Measurements from ENCODE around the gene KLHL15.
"Not testable (repeated sequence)": the region's sequence is repeated elsewhere in the genome, so short reads cannot be mapped to it uniquely, and the experiment has no call there.

KLHL15 gene

GRCh38 chrX:24027086-24027485 is at the start of gene KLHL15:
Gene KLHL15 (minus strand): TSS chrX:24027186. CDS start chrX:24006693, 20,493 bp downstream.
- no peak for DNase-seq

- DNase-seq, result no peak
Observed at GRCh38 chrX:24069877-24070276, 42.9 kb upstream of the KLHL15 start.

DNA sequence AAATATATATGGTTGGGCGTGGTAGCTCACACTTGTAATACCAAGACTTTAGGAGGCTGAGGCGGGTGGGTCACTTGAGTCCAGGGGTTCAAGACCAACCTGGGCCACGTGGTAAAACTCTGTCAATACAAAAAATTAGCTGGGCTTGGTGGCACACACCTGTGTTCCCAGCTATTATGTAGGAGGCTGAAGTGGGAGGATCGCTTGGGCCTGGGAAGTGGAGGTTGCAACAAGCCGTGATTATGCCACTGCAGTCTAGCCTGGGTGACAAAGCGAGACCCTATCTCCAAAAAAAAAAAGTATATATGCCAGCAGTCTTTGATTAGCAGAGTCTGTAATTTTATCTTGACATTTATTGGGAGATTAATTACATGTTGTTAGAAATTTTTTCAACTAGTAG is 36.5 kb upstream of the KLHL15 start:
- no peak for DNase-seq

DNA sequence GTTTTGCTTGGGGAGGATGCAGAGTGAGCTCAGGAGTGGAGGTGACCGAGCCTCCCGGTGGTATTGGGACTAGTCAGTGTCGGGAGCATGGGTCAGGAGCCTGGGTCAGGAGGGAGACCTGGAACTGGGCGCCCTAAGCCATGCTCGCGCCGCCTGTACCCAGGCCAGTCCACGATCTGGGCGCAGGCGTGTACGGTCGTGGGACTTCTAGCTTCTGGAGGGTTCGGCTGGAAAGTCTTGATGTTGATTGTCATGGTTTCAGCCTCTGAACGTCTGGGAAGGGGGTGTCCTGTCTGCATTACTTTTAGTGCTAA is 28.0 kb upstream of the KLHL15 start:
- DNase-seq, result no peak

DNA sequence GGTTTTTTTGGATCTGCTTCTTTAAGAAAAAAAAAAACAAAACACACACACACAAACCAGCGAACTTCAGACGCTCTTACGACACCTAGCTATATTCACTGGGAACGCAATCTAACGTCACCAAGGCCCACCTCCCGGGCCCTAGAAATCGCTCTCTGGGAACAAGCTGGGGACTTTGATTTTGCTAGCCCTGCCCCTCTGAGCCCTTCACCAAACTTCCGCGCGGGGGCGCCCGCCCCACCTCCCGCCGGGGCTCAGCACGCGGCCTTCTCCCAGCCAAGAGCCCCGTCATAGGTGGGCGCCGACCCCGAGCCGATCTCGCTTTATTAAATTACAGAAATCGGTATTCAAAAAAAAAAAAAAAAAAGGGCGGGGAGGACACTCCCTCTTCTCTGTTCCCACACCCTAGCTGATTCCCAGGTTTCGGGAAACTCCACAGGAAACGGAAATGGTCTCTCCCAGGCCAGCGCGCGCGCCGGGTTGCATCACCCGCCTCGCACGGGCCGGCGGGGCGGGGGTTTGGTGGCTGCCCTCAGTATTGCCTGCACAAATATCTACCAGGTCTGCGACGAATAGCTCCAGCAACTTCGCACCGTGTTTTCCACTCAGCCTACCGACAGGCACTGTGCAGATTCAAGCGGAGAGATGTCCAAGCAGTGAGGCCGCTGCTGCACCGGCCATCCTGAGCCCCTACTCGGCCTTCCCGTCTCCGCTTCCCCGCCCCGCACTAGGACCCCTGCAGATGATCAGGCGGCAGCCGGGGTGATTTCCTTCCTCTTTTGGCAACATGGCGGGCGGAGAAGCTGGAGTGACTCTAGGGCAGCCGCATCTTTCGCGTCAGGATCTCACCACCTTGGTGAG is 27.4 kb upstream of the KLHL15 start, which contains the start of gene EIF2S3:
TSS of gene EIF2S3 (plus strand) at position 775 of the 861 bp plus-strand sequence. CDS start at position 788, 13 bp downstream.
- peak; percentile 88 for DNase-seq

DNA sequence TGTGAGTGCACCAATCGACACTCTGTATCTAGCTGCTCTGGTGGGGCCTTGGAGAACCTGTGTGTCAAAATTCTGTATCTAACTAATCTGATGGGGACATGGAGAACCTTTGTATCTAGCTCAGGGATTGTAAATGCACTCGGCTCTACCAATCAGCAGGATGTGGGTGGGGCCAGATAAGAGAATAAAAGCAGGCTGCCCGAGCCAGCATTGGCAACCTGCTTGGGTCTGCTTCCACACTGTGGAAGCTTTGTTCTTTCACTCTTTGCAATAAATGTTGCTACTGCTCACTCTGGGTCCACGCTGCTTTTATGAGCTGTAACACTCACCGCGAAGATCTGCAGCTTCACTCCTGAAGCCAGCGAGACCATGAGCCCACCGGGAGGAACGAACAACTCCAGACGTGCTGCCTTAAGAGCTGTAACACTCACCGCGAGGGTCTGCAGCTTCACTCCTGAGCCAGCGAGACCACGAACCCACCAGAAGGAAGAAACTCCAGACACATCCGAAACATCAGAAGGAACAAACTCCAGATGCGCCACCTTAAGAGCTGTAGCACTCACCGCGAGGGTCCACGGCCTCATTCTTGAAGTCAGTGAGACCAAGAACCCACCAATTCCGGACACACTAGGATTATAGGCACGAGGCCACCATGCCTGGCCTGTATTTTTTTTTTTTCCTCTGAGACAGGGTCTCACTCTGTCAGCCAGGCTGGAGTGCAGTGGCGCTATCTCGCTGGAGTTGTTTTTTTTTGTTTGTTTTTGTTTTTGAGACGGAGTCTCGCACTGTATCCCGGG is 23.7 kb upstream of the KLHL15 start:
- not testable (repeated sequence) for DNase-seq

GRCh38 chrX:24049643-24050042 is 22.7 kb upstream of the KLHL15 start:
- not testable (repeated sequence) for DNase-seq

DNA sequence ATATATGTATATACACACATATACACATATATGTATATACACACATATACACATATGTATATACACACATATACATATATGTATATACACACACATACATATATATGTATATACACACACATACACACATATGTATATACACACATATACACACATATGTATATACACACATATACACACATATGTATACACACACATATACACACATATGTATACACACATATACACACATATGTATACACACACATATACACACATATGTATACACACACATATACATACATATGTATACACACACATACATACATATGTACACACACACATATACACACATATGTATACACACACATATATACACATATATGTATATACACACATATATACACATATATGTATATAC is 19.1 kb upstream of the KLHL15 start:
- not testable (repeated sequence) for DNase-seq

DNA sequence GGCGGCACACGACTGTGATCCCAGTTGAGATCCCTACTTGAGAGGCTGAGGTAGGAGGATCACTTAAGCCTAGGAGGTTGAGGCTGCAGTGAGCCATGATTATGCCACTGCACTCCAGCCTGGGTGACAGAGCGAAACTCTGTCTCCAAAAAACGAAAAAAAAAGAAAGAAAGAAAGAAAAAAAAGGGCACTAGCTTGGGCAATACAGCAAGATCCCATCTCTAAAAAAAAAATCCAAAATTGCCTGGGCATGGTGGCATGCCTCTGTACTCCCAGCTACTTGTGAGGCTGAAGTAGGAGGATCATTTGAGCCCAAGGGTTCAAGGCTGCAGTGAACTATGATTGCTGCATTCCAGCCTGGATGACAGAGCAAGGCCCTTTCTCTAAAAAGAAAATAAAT is 10.7 kb upstream of the KLHL15 start:
- DNase-seq, result no peak

GRCh38 chrX:24034485-24034884 is 7.5 kb upstream of the KLHL15 start:
- no peak for DNase-seq

DNA sequence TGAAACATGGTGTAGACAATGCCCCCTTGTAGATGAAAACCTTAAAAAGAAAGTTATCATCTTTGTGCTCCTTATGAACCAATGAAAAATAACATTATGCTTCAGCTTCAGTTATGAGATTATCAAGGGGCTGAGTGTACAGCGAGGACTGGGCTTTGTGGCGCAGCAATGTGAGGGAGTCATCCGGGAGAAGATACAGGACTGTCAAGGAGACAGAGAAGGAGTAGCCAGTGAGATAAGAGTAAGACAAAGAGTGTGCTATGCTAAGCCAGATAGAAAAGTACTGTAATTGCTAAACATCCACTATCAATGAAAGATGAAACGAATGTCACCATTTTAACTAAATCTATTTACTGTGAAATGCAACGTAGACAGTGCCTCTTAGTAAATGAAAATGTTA is 3.6 kb upstream of the KLHL15 start:
- no peak for DNase-seq

GRCh38 chrX:24027985-24028384 is 999 bp upstream of the KLHL15 start:
- DNase-seq, result no peak

DNA sequence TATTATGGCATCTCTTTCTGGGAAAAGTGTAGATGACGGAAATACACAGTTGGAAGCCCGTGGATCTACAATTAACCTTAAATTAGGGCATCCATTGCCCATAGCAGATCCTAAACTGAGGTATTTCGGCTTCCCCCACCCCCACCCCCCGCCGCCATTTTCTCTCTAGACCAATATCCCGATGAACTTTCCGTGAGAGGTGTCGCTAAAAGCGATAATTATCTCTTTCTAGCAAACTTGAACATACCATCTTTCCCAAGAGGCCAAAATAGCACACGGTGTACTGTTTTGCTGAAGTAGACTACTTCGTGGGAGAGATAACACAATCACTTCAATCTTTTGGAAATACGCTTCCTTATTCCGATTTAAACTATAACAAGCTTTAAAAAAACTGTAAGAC is 554 bp downstream of the KLHL15 start:
- no peak for DNase-seq

GRCh38 chrX:24025741-24026403 is 1.1 kb downstream of the KLHL15 start:
- no peak for DNase-seq

DNA sequence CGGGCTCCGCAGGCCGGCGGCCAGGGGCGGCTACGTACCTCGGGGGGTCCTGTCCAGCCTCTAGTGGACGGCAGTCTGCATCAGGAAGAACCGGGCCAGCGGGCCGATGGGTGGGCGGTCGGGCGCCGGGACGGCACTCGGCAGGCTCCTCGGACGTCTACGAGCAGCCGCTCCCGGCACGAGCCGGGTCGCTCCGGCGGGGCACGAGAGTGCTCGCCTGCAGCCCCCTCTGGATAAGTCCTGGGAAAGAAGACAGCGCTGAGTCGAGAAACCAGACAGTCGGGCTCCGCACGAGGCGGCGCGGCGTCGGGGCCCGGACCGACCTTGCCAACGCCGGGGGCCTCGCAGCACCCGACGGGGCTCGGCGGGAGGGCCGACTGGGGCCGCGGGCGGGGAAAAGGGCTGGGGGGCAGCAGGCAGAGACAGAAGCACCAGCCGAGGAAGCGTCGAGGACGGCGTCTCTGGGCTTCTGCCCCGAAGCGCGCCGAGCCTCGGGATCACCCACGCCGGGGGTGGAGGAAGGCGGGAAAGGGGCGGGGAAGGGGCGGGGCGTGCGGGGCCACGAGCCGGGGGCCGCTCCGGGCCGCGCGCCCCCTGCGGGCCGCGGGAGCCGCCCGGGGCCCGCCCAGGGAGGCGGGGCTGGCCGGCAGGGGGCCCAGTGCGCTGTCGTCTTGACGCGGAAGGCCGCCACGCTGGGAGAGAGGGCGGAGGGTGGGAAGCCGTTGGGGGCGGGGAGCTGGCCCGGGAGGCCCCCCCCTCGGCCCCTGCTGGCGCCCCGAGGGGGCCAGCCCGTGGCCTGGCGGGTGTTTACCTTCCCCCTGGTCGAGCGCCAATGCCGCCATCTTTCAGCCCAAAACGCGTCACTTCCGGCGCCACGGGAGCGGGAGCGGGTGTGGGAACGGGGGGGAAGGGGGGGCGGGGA is 1.9 kb downstream of the KLHL15 start:
- DNase-seq, result peak; percentile 59

DNA sequence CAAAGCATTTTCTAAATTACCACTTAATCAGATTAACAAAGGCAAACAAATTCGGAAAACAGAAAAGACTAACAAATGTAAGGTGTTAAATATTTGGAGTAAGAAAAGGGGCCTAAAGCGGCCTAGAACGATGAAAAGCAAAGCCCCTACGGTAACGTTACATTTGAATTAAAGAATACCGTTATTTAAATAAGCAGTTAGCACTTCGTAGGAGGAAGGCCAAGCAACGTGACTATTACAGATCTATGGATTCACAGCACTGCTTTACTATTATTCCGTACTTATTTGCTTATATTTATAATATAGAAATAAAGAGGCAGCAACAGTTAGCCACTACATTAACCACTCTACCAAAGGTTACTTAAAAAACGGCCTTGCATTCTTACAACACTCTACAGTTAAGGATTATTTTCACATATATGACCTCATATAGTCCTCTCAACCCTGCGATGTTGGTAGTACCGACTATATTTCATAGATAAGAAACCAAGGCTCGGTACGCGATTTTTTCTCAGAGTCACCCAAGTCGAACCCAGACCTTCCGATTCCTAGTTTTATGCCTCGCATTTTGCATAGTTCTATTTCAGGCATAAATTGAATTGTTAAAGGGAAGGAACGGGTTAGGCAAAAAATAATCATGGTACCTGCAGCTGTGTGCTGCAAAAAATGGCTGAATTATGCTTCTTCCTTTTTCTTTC is 2.9 kb downstream of the KLHL15 start:
- peak; percentile 34 for DNase-seq

- no peak for DNase-seq
Observed at GRCh38 chrX:24023544-24023943, 3.4 kb downstream of the KLHL15 start.

- no peak for DNase-seq
Observed at GRCh38 chrX:24020306-24020876, 6.6 kb downstream of the KLHL15 start.

DNA sequence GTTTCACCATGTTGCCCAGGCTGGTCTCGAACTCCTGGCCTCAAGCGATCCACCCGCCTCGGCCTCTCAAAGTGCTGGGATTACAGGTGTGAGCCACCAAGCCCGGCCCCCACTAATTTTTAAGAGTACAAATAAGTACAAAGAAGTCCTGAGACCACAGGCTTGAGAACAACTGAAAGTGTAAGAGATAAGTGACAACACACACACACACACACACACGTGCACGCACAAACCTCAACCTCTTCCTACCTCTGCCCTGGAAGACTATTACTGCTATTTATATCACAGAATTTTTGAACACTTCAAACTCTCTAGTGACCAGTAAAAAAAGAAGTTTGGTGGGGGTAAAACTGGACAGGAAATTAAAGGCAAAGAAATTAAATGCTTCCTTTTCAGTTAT is 7.5 kb downstream of the KLHL15 start:
- DNase-seq, result no peak

GRCh38 chrX:24018809-24019208 is 8.2 kb downstream of the KLHL15 start:
- DNase-seq, result no peak

GRCh38 chrX:24017674-24018073 is 9.3 kb downstream of the KLHL15 start:
- DNase-seq, result no peak

Measured in GF-D8 (cell line).